ENCODE measurements around the gene AP1M2.

DNA sequence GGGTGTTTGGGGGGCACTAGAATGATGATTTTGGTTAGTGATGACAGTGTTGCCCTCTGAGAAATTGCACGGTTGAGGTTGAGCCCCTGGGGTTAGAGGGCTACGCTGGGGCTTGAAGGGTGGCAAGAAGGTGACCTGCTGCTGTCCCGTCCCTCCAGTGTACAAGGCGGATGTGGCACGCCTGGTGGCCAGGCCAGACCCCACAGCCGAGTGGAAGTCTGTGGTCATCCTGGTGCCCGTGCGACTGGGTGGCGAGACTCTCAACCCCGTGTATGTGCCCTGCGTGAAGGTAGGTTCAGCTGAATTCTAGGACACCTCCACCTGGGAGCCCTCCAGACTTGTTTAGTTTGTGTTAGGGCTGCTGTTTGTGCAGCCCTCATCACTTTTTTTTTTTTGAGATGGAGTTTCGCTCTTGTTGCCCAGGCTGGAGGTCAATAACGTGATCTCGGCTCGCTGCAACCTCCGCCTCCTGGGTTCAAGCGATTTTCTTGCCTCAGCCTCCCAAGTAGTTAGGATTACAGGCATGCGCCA lies 38.3 kb downstream of the AP1M2 start:
- TF ChIP-seq POLR2AphosphoS5 (IDR thresholded peaks at IDR 0.05; ENCODE audit: low read depth, low read length) (no peak), SIN3A (IDR thresholded peaks at IDR 0.05; ENCODE audit: borderline replicate concordance, insufficient read depth, low read length) (no peak), TAF1 (IDR thresholded peaks at IDR 0.05; ENCODE audit: borderline replicate concordance, insufficient read depth, low read length) (no peak)

All from PFSK-1 (cell line).